CD14-positive monocyte (primary cell): ENCODE measurements around the gene GBX1. TPM values are rescaled to one million over a fixed set of nuclear protein-coding genes. Genes with fewer than 3 reads are reported as not detected.

ENCODE experiments used
- DNase-seq, 3 donors: peaks; one replicate each; pipeline ENCODE4 v3.0.0-alpha.2; 2011 to 2022
- H2AFZ ChIP-seq: 2 replicates; pipeline ENCODE4 v1.6.0; 2012; ENCODE audit warnings: mild to moderate bottlenecking, low read depth, low read length, inconsistent platforms; ENCODE audit not compliant: insufficient read depth, poor library complexity, severe bottlenecking
- H3K27ac ChIP-seq, 2 donors: 1 replicate in 1 of 2; 2 replicates in 1 of 2; pipeline ENCODE4 v1.5.1; 2012 to 2013; ENCODE audit warnings: low read length in 2 of 2, control low read depth in 1 of 2, inconsistent platforms in 1 of 2, low read depth in 1 of 2, mild to moderate bottlenecking in 1 of 2
- H3K27me3 ChIP-seq, 2 donors: one replicate each; pipeline versions ENCODE4 v1.6.0 to v1.6.1; 2011 to 2013; ENCODE audit warnings: low read length in 2 of 2; ENCODE audit not compliant: control insufficient read depth in 2 of 2, insufficient read depth in 2 of 2
- H3K36me3 ChIP-seq, 2 donors: replicated peaks in 1 of 2; 1 replicate in 1 of 2; 2 replicates in 1 of 2; pipeline versions ENCODE4 v1.5.1 to v1.6.1; 2012 to 2013; ENCODE audit warnings: low read length in 2 of 2, control low read depth in 1 of 2, inconsistent platforms in 1 of 2, mild to moderate bottlenecking in 1 of 2; ENCODE audit not compliant: insufficient read depth in 2 of 2, control insufficient read depth in 1 of 2
- H3K4me1 ChIP-seq, 2 donors: 1 replicate in 1 of 2; 2 replicates in 1 of 2; pipeline versions ENCODE4 v1.5.1 to v1.6.1; 2012 to 2013; ENCODE audit warnings: low read length in 2 of 2, control low read depth in 1 of 2, inconsistent platforms in 1 of 2, mild to moderate bottlenecking in 1 of 2, moderate library complexity in 1 of 2; ENCODE audit not compliant: insufficient read depth in 2 of 2, control insufficient read depth in 1 of 2
- H3K4me2 ChIP-seq: replicated peaks from 2 replicates; pipeline ENCODE3; 2012; ENCODE audit warnings: low read length, moderate library complexity, mild to moderate bottlenecking; ENCODE audit not compliant: poor library complexity, severe bottlenecking; ENCODE audit errors: extremely low read depth
- H3K4me3 ChIP-seq, 3 experiments: fragments of 200-600 bp in 1 of 3; sonication (generic) in 1 of 3; replicated peaks in 1 of 3; 1 replicate in 2 of 3; 2 replicates in 1 of 3; pipeline ENCODE4 v1.5.1; 2011 to 2013; ENCODE audit warnings: low read length in 3 of 3, mild to moderate bottlenecking in 3 of 3, control low read depth in 2 of 3, low read depth in 2 of 3, inconsistent platforms in 1 of 3, moderate library complexity in 1 of 3
- H3K79me2 ChIP-seq: 2 replicates; pipeline ENCODE4 v1.6.0; 2012; ENCODE audit warnings: mild to moderate bottlenecking, control low read depth, inconsistent platforms, low read length, moderate library complexity; ENCODE audit not compliant: insufficient read depth
- H3K9ac ChIP-seq: 2 replicates; pipeline ENCODE4 v1.6.0; 2017; ENCODE audit warnings: low read length, mild to moderate bottlenecking; ENCODE audit not compliant: insufficient read depth, poor library complexity, severe bottlenecking
- H3K9me3 ChIP-seq, 2 donors: replicated peaks in 1 of 2; 1 replicate in 1 of 2; 2 replicates in 1 of 2; pipeline versions ENCODE4 v1.5.1 to v1.6.1; 2012 to 2013; ENCODE audit warnings: low read length in 2 of 2, control low read depth in 1 of 2; ENCODE audit not compliant: control insufficient read depth in 1 of 2, insufficient read depth in 1 of 2
- H4K20me1 ChIP-seq: 2 replicates; pipeline ENCODE4 v1.6.0; 2012; ENCODE audit warnings: mild to moderate bottlenecking, low read length, control low read depth, moderate library complexity; ENCODE audit not compliant: insufficient read depth
- H3K27ac Mint-ChIP-seq, 7 donors: one replicate each; pipeline ENCODE4 v1.8.0; 2020; ENCODE audit warnings: mild to moderate bottlenecking in 7 of 7, mixed read lengths in 7 of 7, moderate library complexity in 6 of 7, inconsistent platforms in 2 of 7
- H3K27me3 Mint-ChIP-seq, 3 donors: one replicate each; pipeline ENCODE4 v1.8.0; 2021 to 2022; ENCODE audit warnings: low read depth in 3 of 3, mild to moderate bottlenecking in 3 of 3, mixed read lengths in 3 of 3, moderate library complexity in 3 of 3, inconsistent platforms in 1 of 3
- H3K36me3 Mint-ChIP-seq, 2 donors: one replicate each; pipeline ENCODE4 v1.8.0; 2020; ENCODE audit warnings: mixed read lengths in 2 of 2, inconsistent platforms in 1 of 2, mild to moderate bottlenecking in 1 of 2
- H3K4me1 Mint-ChIP-seq: one replicate; pipeline ENCODE4 v1.8.0; 2020; ENCODE audit warnings: mild to moderate bottlenecking, mixed read lengths
- H3K4me3 Mint-ChIP-seq, 2 donors: one replicate each; pipeline ENCODE4 v1.8.0; 2020; ENCODE audit warnings: mild to moderate bottlenecking in 2 of 2, mixed read lengths in 2 of 2, moderate library complexity in 1 of 2
- H3K9me3 Mint-ChIP-seq, 7 donors: one replicate each; pipeline ENCODE4 v1.8.0; 2020 to 2022; ENCODE audit warnings: mixed read lengths in 7 of 7, mild to moderate bottlenecking in 6 of 7, moderate library complexity in 6 of 7, inconsistent platforms in 2 of 7
- CTCF ChIP-seq: fragments of 200-600 bp; IDR thresholded peaks from one replicate; pipeline ENCODE4 v1.8.0; 2022; ENCODE audit warnings: antibody characterized with exemption, mild to moderate bottlenecking
- WGBS: methylation state at CpG from one replicate; pipeline ENCODE4 v1.1.5; 2013; ENCODE audit warnings: missing lambda C conversion rate; ENCODE audit not compliant: insufficient coverage; 5-methylcytosine and 5-hydroxymethylcytosine counted together
- intact Hi-C, 2 donors: fragments of 100-400 bp; cut with micrococcal nuclease; formaldehyde crosslinking; loops; one replicate each; pipeline versions ENCODE4 v1.15.0 to v1.15.1; 2023
- polyA plus RNA-seq, 3 donors: library from polyadenylated mRNA; depleted of rRNA in 1 of 3; unstranded in 2 of 3; stranded (reverse) in 1 of 3; fragments of 300-500 nt in 2 of 3; fragments of >200 nt in 1 of 3; fragmentation: Illumina TruSeq in 2 of 3; gene quantifications; 1 replicate in 2 of 3; 2 replicates in 1 of 3; pipeline ENCODE4 v1.2.3, GENCODE V29; 2012 to 2021

The GBX1 gene
- polyA plus RNA-seq, 3 donors: not detected

- 41% methylated on average over 7 of the region's 10 CpGs for WGBS
- Mint-ChIP-seq H3K9me3 (peaks cover 4 to 30% (median 16%) of the 10 kb centered on the region in 7 donors), H3K36me3 (peaks cover 3 to 7% of the 10 kb centered on the region in 2 donors), H3K4me3 (peak overlapping the region in 1 of 2 donors; percentile 74), H3K4me1 (peaks cover 10% of the 10 kb centered on the region), H3K27me3 (peaks cover 42 to 59% (median 47%) of the 10 kb centered on the region in 3 donors), H3K27ac (no peak overlapping the region)
- no peak overlapping the region for H3K4me3 ChIP-seq
- H4K20me1 ChIP-seq: no peaks in the 10 kb centered on the region
- TF ChIP-seq CTCF: no peak
- H3K27me3 ChIP-seq: peaks cover 52 to 80% of the 10 kb centered on the region in 2 donors
- DNase-seq: no peak
- H3K79me2 ChIP-seq: no peaks in the 10 kb centered on the region
- no peak overlapping the region for H3K9ac ChIP-seq
- peaks cover 8 to 16% of the 10 kb centered on the region in 2 donors for H3K9me3 ChIP-seq
- no peaks in the 10 kb centered on the region for H3K36me3 ChIP-seq
- no peak overlapping the region for H3K27ac ChIP-seq
- H2AFZ ChIP-seq: no peak overlapping the region
- no peak overlapping the region for H3K4me2 ChIP-seq
- H3K4me1 ChIP-seq: peaks cover 7 to 21% of the 10 kb centered on the region in 2 donors
- intact Hi-C loops: loop anchor here in 1 of 2 donors (10.0 kb wide), 1 partner anchor 136 kb away; no protein-coding TSS in a partner anchor
These were observed 1.3 kb upstream of the GBX1 start for GRCh38 chr7:151168787-151169162.

GRCh38 chr7:151168003-151168786 lies 701 bp upstream of the GBX1 start:
- peak overlapping the region; percentile 56 for H2AFZ ChIP-seq
- peak; percentile 40 to 67 (median 49) for DNase-seq
- Mint-ChIP-seq H3K4me1 (peaks cover 10% of the 10 kb centered on the region), H3K36me3 (peaks cover 3 to 7% of the 10 kb centered on the region in 2 donors), H3K9me3 (peaks cover under 1 to 24% (median 10%) of the 10 kb centered on the region in 7 donors), H3K4me3 (peak overlapping the region; percentile 51 to 74), H3K27ac (no peak overlapping the region), H3K27me3 (peaks cover 39 to 55% (median 43%) of the 10 kb centered on the region in 3 donors)
- no peak overlapping the region for H3K9ac ChIP-seq
- intact Hi-C loops: loop anchor here in 1 of 2 donors (10.0 kb wide), 1 partner anchor 137 kb away; no protein-coding TSS in a partner anchor
- peaks cover 53 to 84% of the 10 kb centered on the region in 2 donors for H3K27me3 ChIP-seq
- H4K20me1 ChIP-seq: no peaks in the 10 kb centered on the region
- H3K4me1 ChIP-seq: peaks cover 7 to 21% of the 10 kb centered on the region in 2 donors
- no peaks in the 10 kb centered on the region for H3K79me2 ChIP-seq
- WGBS: 2% methylated on average over 52 of the region's 52 CpGs
- H3K36me3 ChIP-seq: no peaks in the 10 kb centered on the region
- TF ChIP-seq CTCF: peak; percentile 75
- H3K9me3 ChIP-seq: peaks cover 3 to 16% of the 10 kb centered on the region in 2 donors
- no peak overlapping the region for H3K27ac ChIP-seq
- peak overlapping the region in 2 of 3 experiments; percentile 21 to 68 for H3K4me3 ChIP-seq
- H3K4me2 ChIP-seq: peak overlapping the region; percentile 81
